Ascending aorta (tissue), 2 donors: ENCODE results near the gene XRCC3. TPM values are rescaled to one million over a fixed set of nuclear protein-coding genes. Genes with fewer than 3 reads are reported as not detected.

Experiments
- DNase-seq, 2 donors: peaks; one replicate each; pipeline ENCODE4 v3.0.0-alpha.2; 2019; ENCODE audit warnings: low spot score in 2 of 2
- H3K27ac ChIP-seq, 2 donors: fragments of 200-600 bp; sonication (generic); one replicate each; pipeline ENCODE4 v1.5.1; 2016 to 2017; ENCODE audit warnings: mild to moderate bottlenecking in 1 of 2
- H3K27me3 ChIP-seq: fragments of 200-600 bp; sonication (generic); one replicate; pipeline ENCODE4 v1.5.1; 2017
- H3K36me3 ChIP-seq, 2 donors: fragments of 200-600 bp; sonication (generic); one replicate each; pipeline ENCODE4 v1.5.1; 2016
- H3K4me1 ChIP-seq, 2 donors: fragments of 200-600 bp; sonication (generic); one replicate each; pipeline ENCODE4 v1.5.1; 2016 to 2017; ENCODE audit warnings: mild to moderate bottlenecking in 1 of 2
- H3K4me3 ChIP-seq, 2 donors: fragments of 200-600 bp; sonication (generic); one replicate each; pipeline ENCODE4 v1.5.1; 2016 to 2017; ENCODE audit warnings: mild to moderate bottlenecking in 1 of 2
- H3K9me3 ChIP-seq, 2 donors: fragments of 200-600 bp; sonication (generic); one replicate each; pipeline ENCODE4 v1.5.1; 2016
- CTCF ChIP-seq, 3 experiments: fragments of 200-600 bp in 2 of 3; fragments of 450-650 bp in 1 of 3; sonication (generic) in 2 of 3; IDR thresholded peaks; one replicate each; pipeline ENCODE4 v1.5.1; 2016 to 2019; ENCODE audit warnings: antibody characterized with exemption in 3 of 3, mild to moderate bottlenecking in 1 of 3, moderate library complexity in 1 of 3
- intact Hi-C: fragments of 100-400 bp; cut with DNase I; formaldehyde crosslinking; loops from one replicate; pipeline ENCODE4 v1.15.1; 2023
- total RNA-seq: library from RNA; depleted of rRNA; stranded (reverse); fragments of >200 nt; gene quantifications from one replicate; pipeline ENCODE4 v1.1.0, GENCODE V29; 2016

Gene XRCC3
- total RNA-seq, 1 donor from 2014 or later, result 9.0 TPM

DNA sequence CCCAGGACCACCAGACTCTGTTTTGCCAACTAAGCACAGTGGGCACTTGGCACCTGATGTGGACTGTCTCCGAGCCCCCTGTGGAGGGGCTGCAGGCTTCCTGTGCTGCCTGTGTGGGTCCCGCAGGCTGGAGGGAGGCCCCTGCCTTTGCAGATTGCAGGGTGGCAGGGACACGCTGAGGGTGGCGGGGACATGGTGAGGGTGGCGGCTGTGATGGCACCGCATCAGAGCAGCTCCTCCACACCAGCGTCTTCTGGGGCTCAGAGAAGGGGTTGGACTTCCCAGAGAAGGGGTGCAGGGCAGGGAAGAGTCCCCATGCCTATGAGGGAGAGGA lies 8.5 kb upstream of the XRCC3 start:
- intact Hi-C loops, result loop anchor here (5.0 kb wide), 1 partner anchor 124 kb away; the partner anchor contains the start of gene PPP1R13B
- H3K9me3 ChIP-seq, result no peaks in the 10 kb centered on the region
- no peak for DNase-seq
- peaks cover 20% of the 10 kb centered on the region in 2 donors for H3K36me3 ChIP-seq
- H3K4me1 ChIP-seq, result peaks cover 19 to 40% of the 10 kb centered on the region in 2 donors
- H3K27me3 ChIP-seq, result no peaks in the 10 kb centered on the region
- peak overlapping the region in 1 of 2 donors; percentile 39 for H3K4me3 ChIP-seq
- TF ChIP-seq CTCF (IDR thresholded peaks at IDR 0.05), result no peak
- H3K27ac ChIP-seq, result peak overlapping the region; percentile 86 to 87

DNA sequence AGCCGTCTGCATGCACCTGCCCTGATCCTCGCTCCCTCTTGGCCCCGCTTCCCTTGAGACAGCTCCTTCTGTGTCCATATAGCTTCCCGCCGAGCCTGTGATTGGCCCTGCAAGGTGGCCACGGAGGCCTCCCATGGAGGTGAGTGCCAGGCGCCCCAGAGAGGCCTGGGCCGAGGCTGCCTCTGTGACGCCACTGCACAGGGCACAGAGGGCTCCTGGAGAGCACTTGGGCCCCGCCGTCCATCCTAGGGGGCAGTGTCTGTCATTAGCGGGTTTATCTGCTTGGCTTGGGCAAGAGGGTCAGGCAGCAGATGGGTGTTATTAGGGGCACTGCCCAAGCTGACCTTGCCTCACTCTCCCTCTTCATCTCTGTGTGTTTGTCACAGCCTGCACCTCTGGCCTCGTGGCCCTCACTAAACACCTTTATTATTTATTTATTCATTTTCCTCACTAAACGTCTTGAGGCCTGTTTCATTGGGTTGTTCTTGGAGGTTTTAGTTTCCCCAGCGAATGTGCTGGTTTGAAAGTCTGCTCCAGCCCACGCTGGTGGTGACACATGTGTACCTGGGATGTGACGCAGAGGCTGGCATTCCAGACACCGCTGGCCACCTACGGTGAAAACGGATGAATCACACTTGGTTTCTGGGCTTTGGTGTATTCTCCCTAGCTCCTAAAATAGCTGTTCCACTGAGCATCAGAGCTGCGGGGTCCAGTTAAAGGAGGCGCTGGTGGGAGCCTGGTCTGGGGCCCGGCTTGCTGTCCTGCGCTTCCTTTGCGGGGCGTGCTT lies 6.3 kb upstream of the XRCC3 start:
- DNase-seq, result peak in 1 of 2 donors; percentile 84
- Histone ChIP-seq H3K4me1 (peaks cover 39 to 56% of the 10 kb centered on the region in 2 donors), H3K36me3 (peaks cover 6 to 8% of the 10 kb centered on the region in 2 donors), H3K4me3 (no peak overlapping the region), H3K9me3 (no peaks in the 10 kb centered on the region), H3K27ac (peak overlapping the region; percentile 73 to 86), H3K27me3 (no peaks in the 10 kb centered on the region)
- no peak for TF ChIP-seq CTCF (IDR thresholded peaks at IDR 0.05)
- intact Hi-C loops, result loop anchor here (5.0 kb wide), 1 partner anchor 126 kb away; the partner anchor contains the start of gene PPP1R13B

DNA sequence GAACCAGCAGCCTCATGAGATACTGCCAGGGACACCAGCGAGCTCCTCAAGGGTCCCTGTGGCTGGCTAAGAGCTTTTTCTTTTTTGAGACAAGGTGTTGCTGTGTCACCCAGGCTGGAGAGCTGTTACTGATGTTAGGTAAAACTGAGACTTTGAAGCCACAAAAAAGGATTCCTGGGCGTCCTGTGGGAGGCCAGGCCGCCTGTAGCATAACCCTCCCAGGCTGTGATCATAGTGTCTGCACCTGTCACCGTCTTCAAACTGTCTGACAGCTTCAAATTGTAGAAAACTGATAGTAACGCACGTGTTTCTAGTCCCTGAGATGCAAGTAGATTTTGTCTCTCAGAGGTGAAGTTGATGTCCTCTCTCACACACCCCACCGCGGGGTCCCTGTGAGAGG lies 4.5 kb upstream of the XRCC3 start:
- H3K36me3 ChIP-seq, result no peaks in the 10 kb centered on the region
- no peaks in the 10 kb centered on the region for H3K27me3 ChIP-seq
- intact Hi-C loops, result loop anchor here (5.0 to 10.0 kb wide), 5 partner anchors 92 to 385 kb away; partner anchors contain the start of genes BAG5, COA8, EIF5 and KLC1
- no peak overlapping the region for H3K4me3 ChIP-seq
- H3K9me3 ChIP-seq, result no peaks in the 10 kb centered on the region
- peak overlapping the region in 1 of 2 donors; percentile 86 for H3K27ac ChIP-seq
- no peak for DNase-seq
- H3K4me1 ChIP-seq, result peaks cover 37 to 56% of the 10 kb centered on the region in 2 donors
- TF ChIP-seq CTCF (IDR thresholded peaks at IDR 0.05), result no peak

GRCh38 chr14:103718572-103718971 lies 3.3 kb upstream of the XRCC3 start:
- intact Hi-C loops, result loop anchor here (5.0 to 10.0 kb wide), 4 partner anchors 91 to 384 kb away; partner anchors contain the start of genes BAG5, COA8, EIF5 and KLC1
- no peaks in the 10 kb centered on the region for H3K36me3 ChIP-seq
- no peaks in the 10 kb centered on the region for H3K27me3 ChIP-seq
- TF ChIP-seq CTCF (IDR thresholded peaks at IDR 0.05), result no peak
- H3K4me1 ChIP-seq, result peaks cover 30 to 50% of the 10 kb centered on the region in 2 donors
- no peak for DNase-seq
- no peaks in the 10 kb centered on the region for H3K9me3 ChIP-seq
- H3K27ac ChIP-seq, result peak overlapping the region; percentile 52 to 86
- peak overlapping the region in 1 of 2 donors; percentile 46 for H3K4me3 ChIP-seq

DNA sequence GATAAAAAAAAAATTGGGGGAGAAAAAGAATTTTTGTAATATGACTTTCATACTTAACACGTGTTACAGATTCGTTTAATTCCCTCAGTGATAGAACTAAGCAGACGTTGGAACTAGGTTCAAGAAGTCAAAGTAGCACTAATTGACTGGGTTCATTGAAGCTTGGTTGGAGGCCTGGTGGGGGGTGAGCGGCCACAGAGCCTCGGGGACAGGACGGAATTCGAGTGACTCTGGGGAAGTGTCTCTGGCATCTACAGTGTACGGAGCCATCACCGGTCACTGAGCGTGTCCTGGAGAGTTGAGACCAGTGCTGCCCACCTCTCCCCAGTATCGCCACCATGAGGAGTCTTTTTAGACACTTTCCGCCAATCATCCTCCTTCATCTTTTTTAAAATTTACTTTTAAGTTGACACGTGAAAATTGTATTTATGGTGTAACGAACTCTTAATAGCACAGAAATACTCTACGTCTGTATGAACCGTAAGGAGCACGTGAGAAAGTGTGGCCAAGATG lies 1.7 kb upstream of the XRCC3 start:
- H3K4me1 ChIP-seq, result peaks cover 30 to 46% of the 10 kb centered on the region in 2 donors
- intact Hi-C loops, result loop anchor here (5.0 to 10.0 kb wide), 4 partner anchors 90 to 382 kb away; partner anchors contain the start of genes BAG5, COA8, EIF5 and KLC1

More for the DNA sequence above, 1.7 kb upstream of the XRCC3 start:
- peak overlapping the region; percentile 94 to 99 for H3K4me3 ChIP-seq
- no peak for DNase-seq
- no peaks in the 10 kb centered on the region for H3K27me3 ChIP-seq
- no peak overlapping the region for H3K27ac ChIP-seq
- H3K9me3 ChIP-seq, result no peaks in the 10 kb centered on the region
- H3K36me3 ChIP-seq, result no peaks in the 10 kb centered on the region
- no peak for TF ChIP-seq CTCF (IDR thresholded peaks at IDR 0.05)
